HepG2 (cell line): ENCODE results near the gene FRAS1.

ENCODE experiments used
- AHDC1 ChIP-seq: sonication (generic); formaldehyde crosslinking; IDR thresholded peaks from 2 replicates; pipeline ENCODE4 v1.5.1; 2020; ENCODE audit warnings: mild to moderate bottlenecking, missing genetic modification reagents, borderline replicate concordance
- ARNTL ChIP-seq: sonication (generic); formaldehyde crosslinking; IDR thresholded peaks from 2 replicates; pipeline ENCODE4 v1.4.0; 2020; ENCODE audit warnings: mild to moderate bottlenecking, missing genetic modification reagents
- ETV6 ChIP-seq: sonication (generic); formaldehyde crosslinking; conservative IDR thresholded peaks from 2 replicates; pipeline ENCODE4 v1.4.0; 2020; ENCODE audit warnings: missing genetic modification reagents
- EZH2 ChIP-seq: conservative IDR thresholded peaks from 2 replicates; pipeline ENCODE4 v1.6.1; 2012; ENCODE audit warnings: mild to moderate bottlenecking, low read depth, low read length, moderate library complexity
- FOXK2 ChIP-seq: fragments of 450-650 bp; IDR thresholded peaks from 2 replicates; pipeline ENCODE4 v1.6.1; 2016
- KLF6 ChIP-seq: IDR thresholded peaks from 2 replicates; pipeline ENCODE4 v1.8.0; 2016; ENCODE audit warnings: missing biosample characterization, missing genetic modification reagents
- MAX ChIP-seq: IDR thresholded peaks from 2 replicates; pipeline ENCODE4 v1.6.1; 2012; ENCODE audit warnings: inconsistent platforms
- MXI1 ChIP-seq: IDR thresholded peaks from 3 replicates; pipeline ENCODE4 v1.6.1; 2012; ENCODE audit warnings: low read depth, low read length, inconsistent platforms, borderline replicate concordance
- POLR2A ChIP-seq, 2 experiments: IDR thresholded peaks; 2 replicates each; pipeline ENCODE4 v1.6.1; 2011; ENCODE audit warnings: low read depth in 2 of 2, low read length in 2 of 2, mild to moderate bottlenecking in 1 of 2, moderate library complexity in 1 of 2; ENCODE audit not compliant: insufficient read depth in 1 of 2
- PRDM15 ChIP-seq: sonication (generic); formaldehyde crosslinking; IDR thresholded peaks from 2 replicates; pipeline ENCODE4 v1.4.0; 2020; ENCODE audit warnings: missing genetic modification reagents
- RAD21 ChIP-seq: fragments of 450-650 bp; formaldehyde crosslinking; IDR thresholded peaks from 2 replicates; pipeline ENCODE4 v1.5.0; 2020; ENCODE audit warnings: mild to moderate bottlenecking
- RNF2 ChIP-seq: fragments of 450-650 bp; conservative IDR thresholded peaks from 2 replicates; pipeline ENCODE4 v1.6.1; 2016; ENCODE audit warnings: low read depth
- ZBTB4 ChIP-seq: sonication (generic); formaldehyde crosslinking; IDR thresholded peaks from 2 replicates; pipeline ENCODE4 v1.4.0; 2020; ENCODE audit warnings: missing genetic modification reagents, mild to moderate bottlenecking, borderline replicate concordance

- TF ChIP-seq EZH2: no peak
- TF ChIP-seq POLR2A (IDR thresholded peaks at IDR 0.05; ENCODE audit: insufficient read depth in 1 of 2, low read depth in 2 of 2, low read length in 2 of 2): no peak
- no peak for TF ChIP-seq PRDM15 (CRISPR knock-in tag)
- TF ChIP-seq RAD21 (CRISPR knock-in tag): no peak
- TF ChIP-seq RNF2: no peak
- no peak for TF ChIP-seq ZBTB4 (CRISPR knock-in tag)
- TF ChIP-seq AHDC1 (CRISPR knock-in tag): no peak
- TF ChIP-seq ETV6 (CRISPR knock-in tag): no peak
- no peak for TF ChIP-seq KLF6 (CRISPR knock-in tag)
- TF ChIP-seq MAX: no peak
- no peak for TF ChIP-seq ARNTL
- TF ChIP-seq MXI1: no peak
- TF ChIP-seq FOXK2: no peak
Observed at GRCh38 chr4:78457751-78458150, 400.6 kb downstream of the FRAS1 start.
